Inflammatory macrophage (primary cell): ENCODE results near the gene GIGYF2.

Experiments used
- DNase-seq, 2 donors: peaks; one replicate each; pipeline ENCODE4 v3.0.0-alpha.2; 2020 to 2022

Gene GIGYF2

DNA sequence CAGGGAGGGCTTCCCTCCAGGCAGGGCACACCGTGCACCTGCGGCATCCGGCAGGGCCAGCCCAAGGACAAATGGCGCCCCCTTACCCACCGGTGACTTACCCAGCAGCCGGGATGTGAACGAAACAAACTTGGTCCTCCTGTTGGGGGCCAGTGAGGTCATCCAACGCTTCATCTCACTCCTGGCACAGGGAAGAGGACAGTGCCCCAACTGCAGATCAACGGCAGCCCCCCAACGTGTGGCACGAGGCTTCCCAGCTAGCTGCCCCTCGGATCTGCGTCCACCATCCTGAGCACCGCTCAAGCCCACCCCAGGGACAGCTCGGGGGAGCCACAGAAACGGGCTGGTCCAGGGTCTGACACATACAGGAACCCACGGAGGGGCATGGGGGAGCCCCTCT, 185.0 kb downstream of the GIGYF2 start:
- no peak for DNase-seq

- DNase-seq = no peak
Observed at GRCh38 chr2:232882505-232883115, 185.5 kb downstream of the GIGYF2 start.

DNA sequence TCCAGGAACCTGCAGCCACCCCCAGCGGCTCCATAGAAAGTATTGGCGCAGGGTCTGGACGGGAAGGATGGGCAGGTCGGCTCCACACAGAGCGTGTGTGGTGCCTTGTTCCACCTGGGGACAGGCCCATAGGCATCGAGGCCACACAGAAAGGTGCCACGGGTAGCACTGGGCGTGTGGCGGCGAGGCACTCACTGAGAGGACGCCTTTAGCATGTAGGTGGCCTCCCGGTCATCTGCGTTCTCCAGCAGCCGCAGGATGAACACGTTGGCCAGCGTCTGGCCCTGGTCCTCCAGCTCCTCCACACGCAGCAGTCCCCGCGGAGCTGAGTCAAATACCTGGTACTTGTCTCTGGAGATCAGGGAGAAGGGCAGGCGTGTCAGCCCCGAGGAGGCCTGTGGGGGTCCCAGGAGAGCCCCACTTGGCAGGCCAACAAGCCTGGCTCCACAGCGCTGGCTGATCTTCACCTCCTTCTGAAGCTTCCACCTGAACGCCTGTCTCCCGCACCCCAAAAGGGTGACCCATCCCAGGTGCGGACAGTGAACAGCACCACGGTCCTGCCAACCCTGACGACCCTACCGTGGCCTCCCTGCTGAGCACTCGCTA, 186.1 kb downstream of the GIGYF2 start:
- no peak for DNase-seq

DNA sequence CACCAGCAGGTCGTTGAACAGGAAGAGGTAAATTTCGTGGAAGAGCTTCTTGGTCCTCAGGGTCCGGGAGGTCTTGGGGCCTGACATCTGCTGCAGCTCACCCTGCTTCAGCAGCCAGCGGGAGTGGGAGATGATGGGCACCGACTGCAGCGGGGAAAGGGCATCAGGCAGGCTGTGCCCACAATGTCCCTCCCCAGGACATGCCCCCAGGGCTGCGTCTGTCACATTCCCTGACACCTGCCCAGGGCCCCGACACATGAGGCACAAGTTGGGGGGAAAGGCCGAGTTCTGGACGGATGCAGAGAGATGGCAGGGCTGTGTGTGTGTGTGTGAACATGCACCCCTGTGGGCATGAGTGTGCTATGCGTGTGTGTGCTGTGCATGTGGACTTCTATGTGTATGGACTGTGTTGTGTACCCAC, 186.9 kb downstream of the GIGYF2 start:
- no peak for DNase-seq

DNA sequence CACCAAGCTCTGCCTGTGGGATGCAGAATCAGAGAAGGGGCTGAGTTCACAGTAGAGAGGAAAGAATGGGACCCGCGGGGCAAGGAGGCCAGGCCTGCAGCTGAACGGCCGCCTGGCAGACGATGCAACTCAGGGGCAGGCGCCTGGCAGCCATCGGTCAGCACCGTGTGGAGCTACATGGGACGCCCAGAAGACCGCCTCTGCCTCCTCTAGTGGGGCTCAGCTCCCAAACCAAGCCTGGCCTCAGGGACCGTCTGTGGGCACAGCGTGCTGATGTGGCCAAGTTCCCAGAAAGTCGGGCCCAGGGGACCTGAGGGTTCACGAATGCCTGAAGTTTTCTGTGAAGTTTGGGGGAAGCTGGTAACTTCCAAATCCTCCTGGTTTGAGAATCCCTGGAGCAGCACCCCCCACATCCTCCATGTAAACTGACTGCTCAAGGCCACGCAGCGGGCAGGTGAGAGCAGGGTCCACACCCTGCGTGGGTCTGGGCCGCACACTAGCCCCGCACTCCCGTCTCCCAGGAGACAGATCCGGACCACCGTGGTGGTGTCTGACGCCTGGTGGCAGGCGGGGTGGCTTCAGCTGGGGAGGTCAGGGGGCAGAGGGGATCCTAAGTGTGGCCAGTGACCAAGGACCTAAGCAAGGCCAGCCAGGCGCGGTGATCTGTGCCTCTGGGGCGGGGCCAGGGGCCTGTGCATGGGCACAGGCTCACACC, 187.6 kb downstream of the GIGYF2 start:
- no peak for DNase-seq

DNA sequence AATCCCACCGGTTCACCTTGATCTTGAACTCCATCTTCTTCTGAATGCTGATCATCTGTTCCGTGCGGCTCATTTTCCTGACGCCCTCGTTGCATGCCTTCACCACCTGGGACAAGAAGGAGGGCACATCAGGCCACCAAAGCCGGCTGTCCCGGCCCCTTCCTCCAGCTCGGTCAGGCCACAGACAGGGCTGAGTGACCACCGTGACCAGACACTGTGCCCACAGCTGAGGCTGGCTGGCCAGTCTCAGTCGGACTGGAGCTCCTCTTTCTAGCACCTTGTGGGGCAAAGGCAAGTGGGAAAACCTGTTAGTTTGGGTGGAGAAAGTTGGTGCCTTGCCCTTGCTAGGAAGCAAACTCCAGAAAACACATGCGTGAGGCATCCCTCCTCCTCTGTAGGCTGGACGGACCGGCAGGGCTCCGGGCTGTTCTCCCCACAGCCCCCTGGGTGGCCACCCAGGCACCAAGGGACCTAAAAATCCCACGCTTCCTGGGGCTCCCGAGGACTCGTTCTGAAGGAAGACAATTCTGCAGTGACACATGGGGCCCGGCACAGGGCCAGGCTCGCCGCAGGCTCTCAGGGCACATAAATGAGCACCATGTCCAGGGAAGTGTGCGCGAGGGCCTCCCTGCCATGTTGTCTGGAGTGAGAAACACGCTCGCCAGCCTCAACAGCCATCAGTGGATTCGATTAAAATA, 188.3 kb downstream of the GIGYF2 start:
- no peak for DNase-seq

DNA sequence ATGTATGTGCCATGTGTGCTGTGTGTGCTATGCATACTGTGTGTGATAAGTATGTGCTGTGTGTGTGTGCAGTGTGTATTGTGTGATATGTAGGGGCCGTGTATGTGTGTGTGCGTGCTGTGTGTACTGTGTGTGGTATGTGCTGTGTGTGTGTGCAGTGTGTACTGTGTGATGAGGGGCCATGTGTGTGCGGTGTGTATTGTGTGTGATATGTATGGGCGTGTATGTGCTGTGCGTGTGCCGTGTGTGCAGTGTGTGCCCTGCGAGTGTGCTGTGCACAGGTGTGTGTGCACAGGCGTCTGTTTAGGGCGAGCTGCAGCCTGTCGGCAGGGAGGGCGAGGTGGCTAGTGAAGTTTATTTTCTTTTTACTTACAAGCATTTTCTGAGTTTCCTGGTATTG, 189.0 kb downstream of the GIGYF2 start:
- no peak for DNase-seq

GRCh38 chr2:232886632-232887031, 189.5 kb downstream of the GIGYF2 start:
- no peak for DNase-seq

DNA sequence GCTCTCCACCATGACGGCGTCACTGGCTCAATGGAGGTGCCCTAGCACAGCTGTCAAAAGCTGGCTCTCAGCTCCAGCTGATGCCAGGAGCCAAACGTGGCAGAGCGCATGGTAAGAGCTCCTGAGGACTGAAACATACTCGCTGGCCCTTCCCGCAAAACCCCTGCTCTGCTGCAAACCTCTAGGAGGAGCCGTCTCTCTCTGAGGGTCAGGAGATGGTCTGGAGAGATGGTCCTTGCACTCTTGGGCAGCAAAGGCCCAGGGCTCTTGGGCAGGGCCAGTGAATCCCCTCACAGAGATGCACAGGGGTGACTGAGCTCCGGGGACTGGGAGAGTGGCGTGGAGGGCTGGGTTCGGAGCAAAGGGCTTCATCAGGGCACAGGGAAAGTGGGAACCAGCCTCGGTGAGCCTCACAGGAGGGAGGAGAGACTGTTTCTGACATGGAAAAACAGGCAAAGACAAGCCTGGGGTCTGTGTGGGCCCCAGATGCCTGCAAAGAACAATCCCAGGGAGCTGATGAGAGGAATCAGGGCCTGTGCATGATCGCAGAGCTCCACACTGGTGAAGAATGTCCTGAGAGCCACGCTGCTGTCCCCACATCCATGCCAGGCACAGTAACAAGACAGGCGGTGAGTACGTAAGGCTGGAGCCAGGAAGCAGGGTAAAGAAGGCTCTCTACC, 190.2 kb downstream of the GIGYF2 start:
- DNase-seq = no peak

GRCh38 chr2:232888099-232888836, 191.1 kb downstream of the GIGYF2 start:
- no peak for DNase-seq

GRCh38 chr2:232888839-232889529, 191.9 kb downstream of the GIGYF2 start:
- DNase-seq = no peak

DNA sequence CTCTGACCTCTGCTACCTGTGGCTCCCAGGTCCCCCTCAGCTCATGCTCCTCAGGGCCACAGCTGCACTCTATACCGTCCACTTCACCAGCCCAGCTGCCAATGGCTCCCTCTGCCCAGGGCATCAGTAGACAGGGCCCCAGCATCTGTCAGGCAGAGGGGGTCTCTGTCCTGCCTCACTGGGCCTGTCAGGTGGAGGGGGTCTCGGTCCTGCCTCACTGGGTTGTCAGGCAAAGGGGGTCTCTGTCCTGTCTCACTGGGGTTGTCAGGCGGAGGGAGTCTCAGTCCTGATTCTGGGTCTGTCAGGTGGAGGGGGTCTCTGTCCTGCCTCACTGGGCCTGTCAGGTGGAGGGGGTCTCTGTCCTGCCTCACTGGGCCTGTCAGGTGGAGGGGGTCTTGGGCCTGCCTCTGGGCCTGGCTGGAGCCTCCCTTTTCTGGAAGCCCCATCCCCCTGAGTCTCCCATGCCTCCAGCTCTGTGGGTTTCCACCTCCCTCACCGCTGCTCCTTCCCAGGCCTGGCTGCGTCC, 192.8 kb downstream of the GIGYF2 start:
- no peak for DNase-seq

GRCh38 chr2:232890536-232890895, 193.4 kb downstream of the GIGYF2 start:
- DNase-seq = no peak

DNA sequence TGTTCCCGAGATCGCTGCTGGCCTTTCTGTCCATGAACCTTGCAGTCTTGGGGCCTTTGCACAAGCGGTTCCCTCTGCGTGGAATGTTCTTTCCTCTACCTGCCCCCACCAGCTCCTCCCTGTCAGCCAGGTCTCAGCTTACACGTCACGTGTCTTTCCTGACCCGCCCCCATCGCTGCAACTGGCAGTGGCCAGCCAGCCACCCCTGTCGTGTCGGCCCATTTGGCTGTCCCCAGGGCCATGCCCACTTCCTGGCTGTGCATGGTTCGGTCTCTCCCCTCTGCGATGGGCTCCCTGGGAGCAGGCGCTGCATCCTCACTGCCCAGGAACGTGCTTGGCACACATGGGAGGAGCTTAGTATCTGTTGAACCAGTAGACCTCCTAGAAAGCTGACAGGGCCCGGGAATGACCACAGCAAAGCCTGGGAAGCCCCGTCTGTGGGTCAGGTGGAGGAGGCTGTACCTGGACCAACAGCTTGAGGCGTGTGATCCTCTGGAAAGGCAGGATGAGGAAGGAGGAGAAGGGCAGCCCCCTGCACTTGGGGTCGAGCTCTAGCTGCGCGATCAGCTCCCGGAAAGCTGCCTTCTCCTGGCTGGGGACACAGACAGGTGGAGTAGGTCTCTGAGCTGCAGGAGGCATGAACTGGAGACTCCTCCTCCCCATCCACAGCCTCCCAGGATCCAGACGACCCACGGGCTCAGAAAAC, 193.9 kb downstream of the GIGYF2 start:
- no peak for DNase-seq

- no peak for DNase-seq
Observed at GRCh38 chr2:232891621-232892071, 194.5 kb downstream of the GIGYF2 start.

- no peak for DNase-seq
Observed at GRCh38 chr2:232892221-232892620, 195.1 kb downstream of the GIGYF2 start.

DNA sequence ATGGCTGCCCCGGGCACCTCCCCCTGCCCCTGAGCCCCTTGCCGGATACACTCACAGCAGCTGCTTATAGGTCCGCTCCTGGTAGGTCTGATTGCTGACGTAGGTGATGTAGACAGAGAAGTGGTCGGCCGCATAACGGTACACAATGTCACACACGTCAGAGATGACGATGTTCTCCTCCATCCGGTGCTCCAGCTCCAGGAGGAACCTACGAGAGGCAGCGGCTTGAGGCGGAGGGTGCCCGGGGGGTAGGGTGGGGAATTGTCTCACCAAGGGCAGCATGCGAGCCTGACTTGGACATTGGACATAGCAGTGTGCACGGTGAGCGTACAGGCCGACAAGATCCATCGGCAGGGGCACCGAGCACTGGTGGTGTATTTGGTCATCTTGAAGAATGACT, 195.7 kb downstream of the GIGYF2 start:
- DNase-seq = no peak

- DNase-seq = no peak
Observed at GRCh38 chr2:232893834-232894233, 196.7 kb downstream of the GIGYF2 start.

GRCh38 chr2:232894251-232894650, 197.1 kb downstream of the GIGYF2 start:
- DNase-seq = no peak

GRCh38 chr2:232894746-232895145, 197.6 kb downstream of the GIGYF2 start:
- DNase-seq = no peak

DNA sequence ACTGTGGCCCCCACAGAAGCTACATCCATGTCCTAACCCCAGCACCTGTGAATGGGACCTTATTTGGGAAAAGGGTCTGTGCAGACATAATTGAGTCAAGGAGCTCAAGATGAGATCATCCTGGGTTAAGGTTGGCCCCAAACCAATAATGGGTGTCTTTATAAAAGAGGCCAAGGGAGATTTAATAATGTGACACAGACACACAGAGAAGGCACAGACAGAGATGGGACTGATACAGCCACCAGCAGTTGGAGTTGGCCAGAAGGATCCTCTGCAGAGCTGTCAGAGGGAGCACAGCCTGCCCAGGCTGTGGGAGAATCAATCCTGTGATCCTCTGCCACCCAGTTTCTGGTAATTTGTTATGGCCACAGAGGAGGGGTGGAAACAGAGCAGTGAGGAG, 199.0 kb downstream of the GIGYF2 start:
- no peak for DNase-seq
